Peyer's patch (tissue), 4 donors: Measurements from ENCODE around the gene NRAP.

Experiments used
- CTCF ChIP-seq, 6 experiments: fragments of 450-650 bp in 4 of 6; fragments of 200-600 bp in 2 of 6; sonication (generic) in 1 of 6; IDR thresholded peaks; one replicate each; pipeline ENCODE4 v1.5.1; 2017 to 2019; ENCODE audit warnings: antibody characterized with exemption in 6 of 6, mild to moderate bottlenecking in 3 of 6, moderate library complexity in 1 of 6
- POLR2A ChIP-seq, 2 donors: fragments of 450-650 bp; IDR thresholded peaks; one replicate each; pipeline ENCODE4 v1.5.1; 2017; ENCODE audit warnings: antibody characterized with exemption in 2 of 2, mild to moderate bottlenecking in 2 of 2, moderate library complexity in 2 of 2

- TF ChIP-seq CTCF (IDR thresholded peaks at IDR 0.05) = no peak
- no peak for TF ChIP-seq POLR2A (IDR thresholded peaks at IDR 0.05)
Observed at GRCh38 chr10:113557903-113558321, 105.9 kb downstream of the NRAP start.
